Activated naive CD4-positive, alpha-beta T cell treated with Interleukin-2 at 50 U/mL for 16 hours (primary cell): Measurements from ENCODE around the gene KIAA0930.

Source experiments
- DNase-seq: peaks from one replicate; pipeline ENCODE4 v3.0.0-alpha.2; 2020

KIAA0930 gene

GRCh38 chr22:45216133-45217003 lies 24.3 kb downstream of the KIAA0930 start:
- DNase-seq: no peak

GRCh38 chr22:45212992-45213751 lies 27.5 kb downstream of the KIAA0930 start:
- DNase-seq: no peak

GRCh38 chr22:45212306-45212709 lies 28.4 kb downstream of the KIAA0930 start:
- DNase-seq: no peak

- DNase-seq: no peak
These were observed 28.8 kb downstream of the KIAA0930 start for GRCh38 chr22:45211848-45212247.

GRCh38 chr22:45211435-45211834 lies 29.3 kb downstream of the KIAA0930 start:
- no peak for DNase-seq

- no peak for DNase-seq
These were observed 29.7 kb downstream of the KIAA0930 start for GRCh38 chr22:45210991-45211390.

- DNase-seq: no peak
These were observed 30.1 kb downstream of the KIAA0930 start for GRCh38 chr22:45210577-45210976.

GRCh38 chr22:45210174-45210573 lies 30.5 kb downstream of the KIAA0930 start:
- DNase-seq: no peak

- peak; percentile 31 for DNase-seq
These were observed 31.5 kb downstream of the KIAA0930 start for GRCh38 chr22:45208993-45209838.

- no peak for DNase-seq
These were observed 32.0 kb downstream of the KIAA0930 start for GRCh38 chr22:45208696-45208992.

- no peak for DNase-seq
These were observed 32.6 kb downstream of the KIAA0930 start for GRCh38 chr22:45207981-45208664.

- DNase-seq: no peak
These were observed 33.2 kb downstream of the KIAA0930 start for GRCh38 chr22:45207533-45207932.

GRCh38 chr22:45206233-45206632 lies 34.5 kb downstream of the KIAA0930 start:
- no peak for DNase-seq

GRCh38 chr22:45205276-45205925 lies 35.3 kb downstream of the KIAA0930 start:
- no peak for DNase-seq

- DNase-seq: no peak
These were observed 35.9 kb downstream of the KIAA0930 start for GRCh38 chr22:45204819-45205218.

GRCh38 chr22:45204241-45204640 lies 36.5 kb downstream of the KIAA0930 start:
- DNase-seq: no peak

GRCh38 chr22:45203150-45203951 lies 37.3 kb downstream of the KIAA0930 start:
- no peak for DNase-seq

GRCh38 chr22:45202333-45203149 lies 38.2 kb downstream of the KIAA0930 start:
- DNase-seq: no peak

GRCh38 chr22:45201678-45202332 lies 38.9 kb downstream of the KIAA0930 start:
- DNase-seq: no peak
